Body of pancreas (tissue), 4 donors: ENCODE data around the gene DNAJC11.
A peak's percentile ranks its signal among the peaks of the same experiment; 100 is the strongest.

Experiments
- CTCF ChIP-seq, 7 experiments: fragments of 450-650 bp in 4 of 7; fragments of 200-600 bp in 3 of 7; sonication (generic) in 3 of 7; IDR thresholded peaks; one replicate each; pipeline ENCODE4 v1.5.1; 2016 to 2019; ENCODE audit warnings: antibody characterized with exemption in 7 of 7
- POLR2A ChIP-seq, 3 donors: fragments of 450-650 bp; IDR thresholded peaks; one replicate each; pipeline ENCODE4 v1.6.1; 2016; ENCODE audit warnings: antibody characterized with exemption in 3 of 3, mild to moderate bottlenecking in 2 of 3

- TF ChIP-seq CTCF (IDR thresholded peaks at IDR 0.05) (peak in 1 of 7 experiments; percentile 13), POLR2A (IDR thresholded peaks at IDR 0.05) (peak in 1 of 3 donors; percentile 3)
Measured at GRCh38 chr1:6599141-6599975, 102.3 kb downstream of the DNAJC11 start.
